H9 (cell line): Measurements from ENCODE around the gene GCA. TPM values are rescaled to one million over a fixed set of nuclear protein-coding genes. Genes with fewer than 3 reads are reported as not detected.

Experiments used
- DNase-seq: peaks from one replicate; pipeline ENCODE4 v3.0.0-alpha.2; 2017
- H2AFZ ChIP-seq: one replicate; pipeline ENCODE4 v1.6.1; 2013; ENCODE audit warnings: mild to moderate bottlenecking, low read length, control low read depth, moderate library complexity
- H2AK5ac ChIP-seq: 2 replicates; pipeline ENCODE4 v1.6.1; 2013; ENCODE audit warnings: low read length, control low read depth, mixed read lengths; ENCODE audit not compliant: insufficient read length
- H2BK120ac ChIP-seq: one replicate; pipeline ENCODE4 v1.6.1; 2013; ENCODE audit warnings: low read depth, mild to moderate bottlenecking, low read length, control low read depth, inconsistent platforms; ENCODE audit not compliant: poor library complexity, severe bottlenecking
- H2BK12ac ChIP-seq: 2 replicates; pipeline ENCODE4 v1.6.1; 2013; ENCODE audit warnings: low read length, control low read depth, mixed read lengths, low read depth; ENCODE audit not compliant: insufficient read length
- H2BK15ac ChIP-seq: 2 replicates; pipeline ENCODE4 v1.6.1; 2013; ENCODE audit warnings: low read depth, low read length, control low read depth
- H2BK20ac ChIP-seq: one replicate; pipeline ENCODE4 v1.6.1; 2013; ENCODE audit warnings: low read depth, mild to moderate bottlenecking, low read length, control low read depth, inconsistent platforms; ENCODE audit not compliant: poor library complexity, severe bottlenecking
- H2BK5ac ChIP-seq: 2 replicates; pipeline ENCODE4 v1.6.1; 2013; ENCODE audit warnings: low read length, control low read depth, mixed read lengths; ENCODE audit not compliant: insufficient read length
- H3K14ac ChIP-seq: 2 replicates; pipeline ENCODE4 v1.6.1; 2013; ENCODE audit warnings: low read length, control low read depth; ENCODE audit not compliant: insufficient read depth
- H3K18ac ChIP-seq: 2 replicates; pipeline ENCODE4 v1.6.1; 2013; ENCODE audit warnings: low read depth, mild to moderate bottlenecking, mixed read lengths, low read length, control low read depth; ENCODE audit not compliant: insufficient read length
- H3K23ac ChIP-seq: 2 replicates; pipeline ENCODE4 v1.6.1; 2013; ENCODE audit warnings: low read length, control low read depth, mixed read lengths, low read depth; ENCODE audit not compliant: insufficient read length
- H3K23me2 ChIP-seq: 2 replicates; pipeline ENCODE4 v1.6.1; 2013; ENCODE audit warnings: low read depth, mild to moderate bottlenecking, mixed read lengths, low read length, control low read depth; ENCODE audit not compliant: insufficient read length, poor library complexity, severe bottlenecking
- H3K27ac ChIP-seq: 2 replicates; pipeline ENCODE4 v1.5.1; 2013; ENCODE audit warnings: low read length, control low read depth, mixed read lengths, low read depth; ENCODE audit not compliant: insufficient read length
- H3K27me3 ChIP-seq: 2 replicates; pipeline ENCODE4 v1.6.1; 2013; ENCODE audit warnings: low read length, control low read depth, inconsistent platforms; ENCODE audit not compliant: insufficient read depth
- H3K4ac ChIP-seq: 2 replicates; pipeline ENCODE4 v1.6.1; 2013; ENCODE audit warnings: low read depth, mild to moderate bottlenecking, control low read depth, inconsistent platforms, low read length, moderate library complexity
- H3K4me1 ChIP-seq: 2 replicates; pipeline ENCODE4 v1.6.1; 2013; ENCODE audit warnings: low read length, control low read depth, inconsistent platforms; ENCODE audit not compliant: insufficient read depth
- H3K4me2 ChIP-seq: 2 replicates; pipeline ENCODE4 v1.6.1; 2013; ENCODE audit warnings: low read length, control low read depth, mixed read lengths; ENCODE audit not compliant: insufficient read length, insufficient read depth
- H3K56ac ChIP-seq: 2 replicates; pipeline ENCODE4 v1.6.1; 2013; ENCODE audit warnings: low read depth, mild to moderate bottlenecking, mixed read lengths, low read length, control low read depth; ENCODE audit not compliant: insufficient read length
- H3K79me1 ChIP-seq: 2 replicates; pipeline ENCODE4 v1.6.1; 2013; ENCODE audit warnings: low read depth, mild to moderate bottlenecking, moderate library complexity, low read length, control low read depth, inconsistent platforms; ENCODE audit not compliant: insufficient read depth, poor library complexity, severe bottlenecking
- H3K79me2 ChIP-seq: 2 replicates; pipeline ENCODE4 v1.6.1; 2013; ENCODE audit warnings: low read length, control low read depth, inconsistent platforms; ENCODE audit not compliant: insufficient read depth
- H3K9ac ChIP-seq: 2 replicates; pipeline ENCODE4 v1.6.1; 2013; ENCODE audit warnings: low read length, control low read depth, mixed read lengths; ENCODE audit not compliant: insufficient read length; ENCODE audit errors: extremely low read depth
- H3K9me3 ChIP-seq: one replicate; pipeline ENCODE4 v1.6.1; 2013; ENCODE audit warnings: low read depth, low read length, inconsistent platforms; ENCODE audit not compliant: control insufficient read depth
- H3T11ph ChIP-seq: one replicate; pipeline ENCODE4 v1.6.1; 2013; ENCODE audit warnings: mild to moderate bottlenecking, low read length, control low read depth, inconsistent platforms
- H4K20me1 ChIP-seq: one replicate; pipeline ENCODE4 v1.6.1; 2013; ENCODE audit not compliant: control insufficient read depth, insufficient read length, insufficient read depth
- H4K5ac ChIP-seq: 2 replicates; pipeline ENCODE4 v1.6.1; 2013; ENCODE audit warnings: low read depth, mild to moderate bottlenecking, mixed read lengths, low read length, control low read depth; ENCODE audit not compliant: insufficient read length
- H4K8ac ChIP-seq: replicated peaks from 2 replicates; pipeline ENCODE4 v1.6.1; 2013; ENCODE audit warnings: low read length, control low read depth, mixed read lengths, low read depth; ENCODE audit not compliant: insufficient read length
- H4K91ac ChIP-seq: 2 replicates; pipeline ENCODE4 v1.6.1; 2013; ENCODE audit warnings: low read depth, mild to moderate bottlenecking, moderate library complexity, mixed read lengths, low read length, control low read depth; ENCODE audit not compliant: insufficient read length
- H3K27ac Mint-ChIP-seq, 3 experiments: 2 replicates in 2 of 3; 3 replicates in 1 of 3; pipeline ENCODE4 v1.8.0; 2020 to 2021; ENCODE audit warnings: mixed read lengths in 3 of 3, mild to moderate bottlenecking in 1 of 3, moderate library complexity in 1 of 3
- H3K27me3 Mint-ChIP-seq: 2 replicates; pipeline ENCODE4 v1.8.0; 2021; ENCODE audit warnings: low read depth, mild to moderate bottlenecking, moderate library complexity, mixed read lengths
- H3K36me3 Mint-ChIP-seq, 3 experiments: 2 replicates in 2 of 3; 3 replicates in 1 of 3; pipeline ENCODE4 v1.8.0; 2020 to 2021; ENCODE audit warnings: low read depth in 3 of 3, mixed read lengths in 3 of 3; ENCODE audit not compliant: insufficient read depth in 1 of 3
- H3K4me1 Mint-ChIP-seq, 2 experiments: 2 replicates each; pipeline ENCODE4 v1.8.0; 2020; ENCODE audit warnings: mixed read lengths in 2 of 2
- H3K4me3 Mint-ChIP-seq, 2 experiments: 2 replicates in 1 of 2; 3 replicates in 1 of 2; pipeline ENCODE4 v1.8.0; 2020 to 2021; ENCODE audit warnings: mild to moderate bottlenecking in 2 of 2, mixed read lengths in 2 of 2, moderate library complexity in 1 of 2
- H3K9me3 Mint-ChIP-seq, 2 experiments: 2 replicates in 1 of 2; 3 replicates in 1 of 2; pipeline ENCODE4 v1.8.0; 2020; ENCODE audit warnings: mild to moderate bottlenecking in 2 of 2, mixed read lengths in 2 of 2, moderate library complexity in 1 of 2
- CTCF ChIP-seq: fragments of 200-600 bp; sonication (generic); conservative IDR thresholded peaks from 3 replicates; pipeline ENCODE4 v1.8.0; 2021; ENCODE audit warnings: antibody characterized with exemption, mild to moderate bottlenecking
- WGBS: extraction: QIAGEN DNeasy Blood & Tissue Kit; methylation state at CpG from one replicate; pipeline ENCODE4 v1.1.7; 2013; ENCODE audit warnings: missing lambda C conversion rate, low lambda C conversion rate, mixed read lengths; ENCODE audit not compliant: insufficient read length; ENCODE audit errors: extremely low coverage; 5-methylcytosine and 5-hydroxymethylcytosine counted together
- total RNA-seq: library from RNA; stranded (reverse); gene quantifications from 2 replicates; pipeline ENCODE4 v1.2.1, GENCODE V29; 2021

The GCA gene
- total RNA-seq, 1 experiment from 2014 or later = 31.0 TPM

- Histone ChIP-seq H3K27me3 (no peaks in the 10 kb centered on the region), H3K27ac (no peak overlapping the region), H3K9ac (no peak overlapping the region), H4K20me1 (no peaks in the 10 kb centered on the region), H4K8ac (no peak overlapping the region), H3K18ac (no peak overlapping the region), H2BK5ac (no peak overlapping the region), H2BK12ac (no peak overlapping the region), H3K23ac (no peak overlapping the region), H2BK20ac (no peak overlapping the region), H3K79me2 (no peaks in the 10 kb centered on the region), H3K14ac (no peak overlapping the region), H4K91ac (no peak overlapping the region), H3K4me1 (no peaks in the 10 kb centered on the region; the same call in 1 of the 2 replicates), H4K5ac (no peak overlapping the region), H2BK120ac (no peak overlapping the region), H3K79me1 (no peaks in the 10 kb centered on the region), H3K4me2 (no peak overlapping the region), H3K23me2 (no peaks in the 10 kb centered on the region), H3K9me3 (no peaks in the 10 kb centered on the region), H3K4ac (no peak overlapping the region), H3T11ph (no peak overlapping the region), H2BK15ac (no peak overlapping the region), H2AFZ (no peak overlapping the region), H3K56ac (no peak overlapping the region), H2AK5ac (no peak overlapping the region)
- H3K36me3 Mint-ChIP-seq = peaks cover 0 to 5% (median 0%) of the 10 kb centered on the region in 3 experiments; a peak in 2 of 7 replicates
- no peak overlapping the region for H3K4me3 Mint-ChIP-seq
- peaks cover 2 to 7% of the 10 kb centered on the region in 2 experiments; a peak in 3 of 5 replicates for H3K9me3 Mint-ChIP-seq
- H3K27me3 Mint-ChIP-seq = 0 out of 2 replicates have a peak, but pooled peaks cover under 1% of the 10 kb centered on the region
- TF ChIP-seq CTCF = no peak
- DNase-seq = no peak
- WGBS = no CpG with 5 or more reads among the region's 1 CpG
- H3K4me1 Mint-ChIP-seq = peaks cover 15 to 16% of the 10 kb centered on the region in 2 experiments
- no peak overlapping the region; a peak in 1 of 7 replicates for H3K27ac Mint-ChIP-seq
Measured at GRCh38 chr2:162324953-162325352, 19.0 kb upstream of the GCA start.
